ENCODE data around the gene BEGAIN. TPM values are rescaled to one million over a fixed set of nuclear protein-coding genes. Genes with fewer than 3 reads are reported as not detected.
A peak's percentile ranks its signal among the peaks of the same experiment; 100 is the strongest.

BEGAIN gene
- total and polyA plus RNA-seq, 9 donors: 0.35 to 11.0 (median 4.6) TPM

GRCh38 chr14:100582496-100583165, 4.6 kb downstream of the BEGAIN start:
- Histone ChIP-seq H3K9me3 (no peaks in the 10 kb centered on the region), H3K27ac (no peak overlapping the region), H3K4me1 (ENCODE audit: insufficient read depth) (peaks cover 5% of the 10 kb centered on the region), H3K27me3 (no peaks in the 10 kb centered on the region), H3K36me3 (no peaks in the 10 kb centered on the region), H3K4me3 (no peak overlapping the region)
- intact Hi-C loops (cut with DNase I): no loop called here
- 96 to 98% (median 97%) methylated on average over 16 of the region's 16 CpGs for whole genome bisulfite sequencing, 3 donors
- DNase-seq: peak in 4 of 5 donors; percentile 4 to 20 (median 8)
- TF ChIP-seq EP300 (IDR thresholded peaks at IDR 0.05) (no peak), POLR2A (IDR thresholded peaks at IDR 0.05) (no peak)
- TF ChIP-seq, protein P1, sequence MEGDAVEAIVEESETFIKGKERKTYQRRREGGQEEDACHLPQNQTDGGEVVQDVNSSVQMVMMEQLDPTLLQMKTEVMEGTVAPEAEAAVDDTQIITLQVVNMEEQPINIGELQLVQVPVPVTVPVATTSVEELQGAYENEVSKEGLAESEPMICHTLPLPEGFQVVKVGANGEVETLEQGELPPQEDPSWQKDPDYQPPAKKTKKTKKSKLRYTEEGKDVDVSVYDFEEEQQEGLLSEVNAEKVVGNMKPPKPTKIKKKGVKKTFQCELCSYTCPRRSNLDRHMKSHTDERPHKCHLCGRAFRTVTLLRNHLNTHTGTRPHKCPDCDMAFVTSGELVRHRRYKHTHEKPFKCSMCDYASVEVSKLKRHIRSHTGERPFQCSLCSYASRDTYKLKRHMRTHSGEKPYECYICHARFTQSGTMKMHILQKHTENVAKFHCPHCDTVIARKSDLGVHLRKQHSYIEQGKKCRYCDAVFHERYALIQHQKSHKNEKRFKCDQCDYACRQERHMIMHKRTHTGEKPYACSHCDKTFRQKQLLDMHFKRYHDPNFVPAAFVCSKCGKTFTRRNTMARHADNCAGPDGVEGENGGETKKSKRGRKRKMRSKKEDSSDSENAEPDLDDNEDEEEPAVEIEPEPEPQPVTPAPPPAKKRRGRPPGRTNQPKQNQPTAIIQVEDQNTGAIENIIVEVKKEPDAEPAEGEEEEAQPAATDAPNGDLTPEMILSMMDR (IDR thresholded peaks at IDR 0.05): no peak

- Histone ChIP-seq H3K9me3 (no peaks in the 10 kb centered on the region), H3K27ac (no peak overlapping the region), H3K36me3 (no peaks in the 10 kb centered on the region), H3K27me3 (no peaks in the 10 kb centered on the region), H3K4me3 (no peak overlapping the region), H3K4me1 (ENCODE audit: insufficient read depth) (peaks cover 4% of the 10 kb centered on the region)
- intact Hi-C loops (cut with DNase I): no loop called here
- DNase-seq: peak in 4 of 5 donors; percentile 6 to 23 (median 10)
- TF ChIP-seq EP300 (IDR thresholded peaks at IDR 0.05) (no peak), POLR2A (IDR thresholded peaks at IDR 0.05) (no peak)
- TF ChIP-seq, protein P1 (IDR thresholded peaks at IDR 0.05): no peak
- 83 to 91% (median 85%) methylated on average over 28 of the region's 28 CpGs for WGBS, 3 donors
Observed at GRCh38 chr14:100581228-100582145, 5.7 kb downstream of the BEGAIN start.

- H3K27ac ChIP-seq: no peak overlapping the region
- intact Hi-C loops (cut with DNase I): no loop called here
- peak in 4 of 5 donors; percentile 1 to 18 (median 10) for DNase-seq
- TF ChIP-seq, protein P1 (IDR thresholded peaks at IDR 0.05): no peak
- TF ChIP-seq POLR2A (IDR thresholded peaks at IDR 0.05): no peak
- no peak for TF ChIP-seq EP300 (IDR thresholded peaks at IDR 0.05)
- no peaks in the 10 kb centered on the region for H3K36me3 ChIP-seq
- WGBS, 3 donors: 89 to 93% (median 92%) methylated on average over 14 of the region's 14 CpGs
- H3K9me3 ChIP-seq: no peaks in the 10 kb centered on the region
- H3K27me3 ChIP-seq: no peaks in the 10 kb centered on the region
- no peaks in the 10 kb centered on the region for H3K4me1 ChIP-seq (ENCODE audit: insufficient read depth)
- no peak overlapping the region for H3K4me3 ChIP-seq
Observed at GRCh38 chr14:100580316-100581227, 6.6 kb downstream of the BEGAIN start.

GRCh38 chr14:100578552-100578951, 8.7 kb downstream of the BEGAIN start:
- no peak for TF ChIP-seq EP300 (IDR thresholded peaks at IDR 0.05)
- TF ChIP-seq, protein P1 (IDR thresholded peaks at IDR 0.05): no peak
- no peak for TF ChIP-seq POLR2A (IDR thresholded peaks at IDR 0.05)
- Histone ChIP-seq H3K9me3 (no peaks in the 10 kb centered on the region), H3K36me3 (no peaks in the 10 kb centered on the region), H3K27ac (no peak overlapping the region), H3K27me3 (no peaks in the 10 kb centered on the region), H3K4me1 (ENCODE audit: insufficient read depth) (peaks cover 6% of the 10 kb centered on the region), H3K4me3 (no peak overlapping the region)
- DNase-seq: peak in 1 of 5 donors; percentile 6
- intact Hi-C loops (cut with DNase I): no loop called here
- 95 to 98% (median 96%) methylated on average over 4 of the region's 4 CpGs for WGBS, 3 donors

Data from ovary (tissue), 9 donors.